Epithelial cell of proximal tubule (primary cell): ENCODE data around the gene VCX. TPM values are rescaled to one million over a fixed set of nuclear protein-coding genes. Genes with fewer than 3 reads are reported as not detected.
A peak's percentile ranks its signal among the peaks of the same experiment; 100 is the strongest.
"Not testable (repeated sequence)": the region's sequence is repeated elsewhere in the genome, so short reads cannot be mapped to it uniquely, and the experiment has no call there.

ENCODE experiments used
- DNase-seq: peaks from one replicate; pipeline ENCODE4 v3.0.0-alpha.2; 2011; ENCODE audit warnings: low read depth
- H3K4me3 ChIP-seq: 2 replicates; pipeline ENCODE4 v1.5.1; 2011; ENCODE audit warnings: low read depth, mild to moderate bottlenecking, low read length
- total RNA-seq: library from RNA; depleted of rRNA; stranded (reverse); fragments of >200 nt; gene quantifications from 2 replicates; pipeline ENCODE4 v1.2.3, GENCODE V29; 2015
- TF ChIP-seq, protein P1 (sequence below): conservative IDR thresholded peaks from 2 replicates; pipeline ENCODE4 v1.5.1; 2012; ENCODE audit warnings: low read depth, mild to moderate bottlenecking, low read length

Gene VCX
- total RNA-seq, result not detected in 2 replicates

DNA sequence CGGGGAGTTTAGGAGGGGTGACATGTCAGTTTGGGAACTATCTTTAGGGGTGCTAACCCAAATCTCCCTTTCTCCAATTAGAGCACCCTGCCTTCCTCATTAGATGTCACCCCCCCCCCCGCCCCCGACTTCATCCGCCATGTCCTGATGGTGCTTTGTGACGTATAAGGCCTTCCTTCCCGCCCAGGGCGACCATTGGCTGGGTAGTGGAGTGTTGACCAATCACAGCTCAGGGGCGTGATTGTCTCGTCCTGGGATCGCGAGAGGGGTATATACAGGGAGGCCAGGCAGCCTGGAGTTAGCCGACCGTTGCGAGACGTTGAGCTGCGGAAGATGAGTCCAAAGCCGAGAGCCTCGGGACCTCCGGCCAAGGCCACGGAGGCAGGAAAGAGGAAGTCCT lies at the start of gene VCX:
TSS of gene VCX (plus strand) at position 301 of the 400 bp plus-strand sequence. CDS start at position 334, 33 bp downstream.
- not testable (repeated sequence) for H3K4me3 ChIP-seq, DNase-seq

DNA sequence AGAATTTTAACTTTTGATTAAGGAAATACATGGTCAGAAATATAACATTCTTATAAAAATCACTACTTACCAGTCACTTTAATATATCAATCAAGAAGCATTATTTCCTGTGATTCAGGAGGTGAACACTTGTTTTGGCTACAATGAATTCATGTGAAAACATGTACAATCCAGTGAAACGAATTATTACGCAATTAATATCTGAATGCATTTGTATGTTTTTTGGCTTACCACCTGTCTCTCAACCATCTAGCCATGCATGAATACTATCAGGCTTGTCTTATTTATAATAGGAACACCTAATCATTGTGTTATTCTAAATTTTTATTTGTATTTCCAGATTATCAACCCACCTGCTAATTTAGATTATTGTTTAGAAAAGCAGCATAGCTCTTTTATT lies 44.6 kb upstream of the VCX start:
- no peak overlapping the region for H3K4me3 ChIP-seq
- TF ChIP-seq, protein P1, sequence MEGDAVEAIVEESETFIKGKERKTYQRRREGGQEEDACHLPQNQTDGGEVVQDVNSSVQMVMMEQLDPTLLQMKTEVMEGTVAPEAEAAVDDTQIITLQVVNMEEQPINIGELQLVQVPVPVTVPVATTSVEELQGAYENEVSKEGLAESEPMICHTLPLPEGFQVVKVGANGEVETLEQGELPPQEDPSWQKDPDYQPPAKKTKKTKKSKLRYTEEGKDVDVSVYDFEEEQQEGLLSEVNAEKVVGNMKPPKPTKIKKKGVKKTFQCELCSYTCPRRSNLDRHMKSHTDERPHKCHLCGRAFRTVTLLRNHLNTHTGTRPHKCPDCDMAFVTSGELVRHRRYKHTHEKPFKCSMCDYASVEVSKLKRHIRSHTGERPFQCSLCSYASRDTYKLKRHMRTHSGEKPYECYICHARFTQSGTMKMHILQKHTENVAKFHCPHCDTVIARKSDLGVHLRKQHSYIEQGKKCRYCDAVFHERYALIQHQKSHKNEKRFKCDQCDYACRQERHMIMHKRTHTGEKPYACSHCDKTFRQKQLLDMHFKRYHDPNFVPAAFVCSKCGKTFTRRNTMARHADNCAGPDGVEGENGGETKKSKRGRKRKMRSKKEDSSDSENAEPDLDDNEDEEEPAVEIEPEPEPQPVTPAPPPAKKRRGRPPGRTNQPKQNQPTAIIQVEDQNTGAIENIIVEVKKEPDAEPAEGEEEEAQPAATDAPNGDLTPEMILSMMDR, result no peak
- DNase-seq, result no peak

DNA sequence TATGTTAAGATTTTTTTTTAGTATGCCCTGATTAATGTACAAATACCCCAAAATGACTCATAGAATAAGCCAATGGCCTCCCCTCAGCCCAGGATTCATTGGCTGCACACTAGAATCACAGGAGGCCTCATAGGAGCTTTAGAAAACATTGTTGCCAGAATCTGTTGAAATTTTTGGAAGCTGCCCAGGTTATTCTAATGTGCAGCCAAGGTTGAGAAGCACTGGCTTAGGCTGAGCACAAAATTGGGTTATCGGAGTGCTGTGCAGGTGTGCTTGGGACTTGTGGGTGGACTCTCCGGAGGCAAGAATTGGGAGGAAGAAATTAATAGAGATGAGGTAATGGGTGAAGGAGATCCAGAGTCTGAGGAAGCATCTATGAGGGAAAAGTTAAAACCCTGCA lies 41.3 kb upstream of the VCX start:
- no peak for DNase-seq
- TF ChIP-seq, protein P1, result no peak
- no peak overlapping the region for H3K4me3 ChIP-seq

DNA sequence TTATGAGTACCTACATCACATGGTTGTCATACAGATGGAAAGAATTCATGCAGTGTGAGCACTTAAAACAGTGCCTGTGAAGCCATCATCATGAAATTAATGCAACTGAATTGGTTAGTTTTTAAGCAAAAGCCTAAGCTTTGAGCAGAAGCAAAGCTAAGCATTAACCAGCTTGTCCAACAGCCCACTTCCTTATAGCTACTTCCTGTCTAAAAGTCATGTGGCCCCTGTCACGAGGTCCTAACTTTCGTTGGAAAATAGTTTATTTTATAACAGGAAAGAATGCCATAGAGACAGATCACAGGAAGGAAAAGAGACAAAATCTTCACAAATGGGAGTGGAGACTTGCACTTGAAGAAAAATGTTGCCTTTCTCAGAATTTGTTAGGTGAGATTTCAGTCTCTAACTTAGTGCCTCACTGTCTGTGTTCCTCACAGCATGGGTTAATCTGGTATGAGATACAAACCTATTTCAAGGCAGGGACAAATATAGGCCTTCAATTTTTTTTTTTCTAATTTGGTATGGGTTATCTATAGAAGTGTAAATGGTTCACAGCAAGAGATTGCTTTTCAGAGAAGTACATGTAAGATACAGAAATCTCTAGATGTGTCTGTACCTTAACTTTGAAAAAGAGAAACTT lies 27.7 kb upstream of the VCX start:
- H3K4me3 ChIP-seq, result no peak overlapping the region
- DNase-seq, result no peak
- TF ChIP-seq, protein P1, result no peak

DNA sequence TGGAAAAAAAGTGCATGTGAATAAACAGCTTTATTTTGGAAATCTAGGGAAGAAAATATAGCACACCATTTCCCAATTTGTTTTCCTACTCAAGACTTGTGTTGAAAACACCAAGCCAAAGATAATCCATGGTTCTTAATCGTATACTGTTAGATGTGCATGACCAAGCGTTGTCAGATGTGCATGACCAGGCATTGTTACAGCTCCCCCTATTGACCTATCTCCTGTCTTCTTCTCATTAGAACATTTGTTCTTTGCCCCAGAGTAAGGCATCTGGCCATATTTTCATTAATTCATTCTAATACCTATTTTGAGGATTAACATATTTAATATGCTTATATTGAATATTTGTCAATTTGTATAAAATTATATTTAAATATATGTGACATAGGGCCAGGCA lies 14.4 kb upstream of the VCX start:
- TF ChIP-seq, protein P1, result peak; percentile 50
- H3K4me3 ChIP-seq, result no peak overlapping the region
- DNase-seq, result no peak

DNA sequence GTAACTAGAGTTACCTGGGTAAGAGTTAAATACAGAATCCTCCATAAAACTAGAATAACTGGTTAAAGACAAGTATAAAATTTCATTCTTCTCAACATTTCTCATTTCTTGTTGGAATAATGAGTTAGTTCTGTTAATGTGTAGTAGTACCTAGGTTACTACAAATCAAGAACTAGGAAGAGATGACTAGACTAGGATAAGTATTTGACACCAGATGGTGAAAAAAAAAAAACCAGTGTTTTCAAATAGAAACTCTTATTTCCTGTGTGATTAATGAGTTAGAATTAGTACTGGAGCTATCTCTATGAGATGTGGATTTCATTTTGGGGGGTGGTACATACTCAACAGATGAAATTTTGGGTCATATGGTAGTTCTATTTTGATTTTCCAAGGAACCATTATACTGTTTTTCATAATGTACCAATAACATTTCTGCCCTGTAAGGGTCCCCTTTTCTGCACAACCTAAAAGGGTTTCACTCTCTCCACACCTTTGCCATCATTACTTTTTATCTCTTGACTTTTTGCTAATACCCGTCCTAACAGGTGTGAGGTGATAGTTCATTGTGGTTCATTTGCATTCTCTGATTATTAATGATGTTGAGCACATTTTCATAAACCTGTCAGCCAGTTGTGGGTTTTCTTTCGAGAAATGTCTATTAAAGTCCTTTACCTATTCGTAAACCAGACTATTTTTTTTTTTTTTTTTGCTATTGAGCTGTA lies 1.7 kb upstream of the VCX start:
- no peak for DNase-seq
- no peak overlapping the region for H3K4me3 ChIP-seq
- TF ChIP-seq, protein P1, result no peak

DNA sequence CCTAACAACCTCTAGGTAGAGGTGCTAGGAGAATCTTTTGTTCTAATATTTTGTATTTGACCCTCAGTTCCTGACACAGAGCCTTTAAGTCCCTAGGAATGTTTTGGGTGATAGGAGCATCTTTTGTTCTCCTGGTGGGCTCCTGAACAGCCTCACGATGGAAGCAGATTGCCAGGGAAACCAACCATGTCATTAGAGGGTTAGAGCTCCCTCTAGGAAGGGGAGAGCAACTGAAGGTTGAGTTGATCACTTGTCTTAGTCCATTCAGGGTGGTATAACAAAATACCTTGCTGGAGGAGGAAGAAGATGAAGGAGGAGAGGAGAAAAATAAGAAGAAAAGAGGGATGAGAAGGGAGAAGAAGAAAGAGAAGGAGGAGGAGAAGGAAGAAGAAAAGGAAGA lies 9.2 kb downstream of the VCX start:
- TF ChIP-seq, protein P1, result peak; percentile 10
- DNase-seq, result no peak
- no peak overlapping the region for H3K4me3 ChIP-seq
